Heart left ventricle (tissue), 16 donors: ENCODE results near the gene GOLGA6L2. TPM values are rescaled to one million over a fixed set of nuclear protein-coding genes. Genes with fewer than 3 reads are reported as not detected.

Source experiments
- ATAC-seq, 4 donors: fragments of 200-7000 bp; cut with Tn5 transposase; one replicate each; pipeline ENCODE4 v1.9.1; 2020 to 2022; ENCODE audit warnings: moderate library complexity in 4 of 4, mild to moderate bottlenecking in 3 of 4, moderate number of reproducible peaks in 1 of 4
- DNase-seq, 5 donors: peaks; one replicate each; pipeline ENCODE4 v3.0.0-alpha.2; 2020
- H3K27ac ChIP-seq, 12 donors: fragments of 200-600 bp; sonication (generic) in 4 of 12; one replicate each; pipeline versions ENCODE4 v1.5.0 to v1.8.0; 2016 to 2022; ENCODE audit warnings: mild to moderate bottlenecking in 2 of 12
- H3K27me3 ChIP-seq, 9 donors: fragments of 200-600 bp; sonication (generic) in 2 of 9; one replicate each; pipeline versions ENCODE4 v1.5.1 to v1.8.0; 2016 to 2022; ENCODE audit warnings: mild to moderate bottlenecking in 3 of 9
- H3K36me3 ChIP-seq, 9 donors: fragments of 200-600 bp; sonication (generic) in 2 of 9; one replicate each; pipeline versions ENCODE4 v1.5.0 to v1.8.0; 2018 to 2022; ENCODE audit warnings: mild to moderate bottlenecking in 2 of 9
- H3K4me1 ChIP-seq, 12 donors: fragments of 200-600 bp; sonication (generic) in 4 of 12; one replicate each; pipeline versions ENCODE4 v1.5.0 to v1.8.0; 2016 to 2022; ENCODE audit warnings: mild to moderate bottlenecking in 3 of 12
- H3K4me3 ChIP-seq, 12 donors: fragments of 200-600 bp; sonication (generic) in 4 of 12; one replicate each; pipeline versions ENCODE4 v1.5.0 to v1.8.0; 2017 to 2022; ENCODE audit warnings: mild to moderate bottlenecking in 9 of 12, moderate library complexity in 4 of 12
- H3K9me3 ChIP-seq, 12 donors: fragments of 200-600 bp; sonication (generic) in 4 of 12; one replicate each; pipeline versions ENCODE4 v1.5.0 to v1.8.0; 2016 to 2022; ENCODE audit warnings: mild to moderate bottlenecking in 1 of 12
- POLR2A ChIP-seq, 2 donors: fragments of 450-650 bp; IDR thresholded peaks; one replicate each; pipeline ENCODE4 v1.6.1; 2017; ENCODE audit warnings: antibody characterized with exemption in 2 of 2, mild to moderate bottlenecking in 2 of 2, moderate library complexity in 2 of 2
- WGBS, 4 donors: extraction: QIAGEN DNeasy Blood & Tissue Kit in 2 of 4; methylation state at CpG; one replicate each; pipeline versions ENCODE4 v1.1.5 to v1.1.7; 2013 to 2018; 5-methylcytosine and 5-hydroxymethylcytosine counted together
- intact Hi-C, 10 donors: fragments of 100-400 bp; cut with DNase I; formaldehyde crosslinking; loops; one replicate each; pipeline versions ENCODE4 v1.11.1 to v1.14.2; 2022
- polyA plus RNA-seq, 2 donors: library from polyadenylated mRNA; stranded (reverse); fragments of 200-250 nt; gene quantifications; one replicate each; pipeline ENCODE4 v1.2.3, GENCODE V29; 2013
- total RNA-seq, 9 donors: library from RNA; depleted of rRNA in 2 of 9; stranded (reverse); fragments of >200 nt in 2 of 9; fragmentation: NEBNext Ultra II Directional in 3 of 9; extraction: Animal tissue kit (Norgen Biotek cat#: 25700) in 3 of 9; gene quantifications; one replicate each; pipeline versions ENCODE4 v1.1.0 to v1.2.4, GENCODE V29; 2016 to 2023
- TF ChIP-seq, protein P1 (sequence below), 12 donors: fragments of 200-600 bp; sonication (generic) in 4 of 12; IDR thresholded peaks; one replicate each; pipeline versions ENCODE4 v1.5.0 to v1.8.0; 2018 to 2022; ENCODE audit warnings: antibody characterized with exemption in 12 of 12, mild to moderate bottlenecking in 5 of 12
- donor health status: ischemic (EF 13 %, LVEDD 7.1; RV severe dilation, severe dysfunction).
- donor health status: healthy with polysubstance abuse.
- donor health status: DM: no; HTN: yes; CAD: no.
- donor health status: DM: no; HTN: no; CAD: no.
- donor health status: ischemic (EF 25% LVEDD 6.9; RV normal size, moderate dysfunction).
- donor health status: ischemic (EF 25% LVEDD 5.7; RV mildly dilated, moderate dysfunction).
- donor health status: healthy.
- donor health status: DM: yes; HTN: yes; CAD: no.
- donor health status: ischemic (EF 35%, LVEDD 5.7; RV mildly dilated, moderate dysfunction).
- donor health status: nonischemic (EF 11% LVEDD 7.7; RV severe dilation, severe dysfunction).
- donor health status: DM: yes; HTN: yes; CAD: no.
- donor health status: PGD.
- donor health status: ischemic (EF 29% LVEDD 5.4; RV normal size, mild dysfunction).
- donor health status: nonischemic (EF 23%, LVEDD 6.1; RV moderate dilation, normal function).

Gene GOLGA6L2
- total and polyA plus RNA-seq, 11 donors = not detected

DNA sequence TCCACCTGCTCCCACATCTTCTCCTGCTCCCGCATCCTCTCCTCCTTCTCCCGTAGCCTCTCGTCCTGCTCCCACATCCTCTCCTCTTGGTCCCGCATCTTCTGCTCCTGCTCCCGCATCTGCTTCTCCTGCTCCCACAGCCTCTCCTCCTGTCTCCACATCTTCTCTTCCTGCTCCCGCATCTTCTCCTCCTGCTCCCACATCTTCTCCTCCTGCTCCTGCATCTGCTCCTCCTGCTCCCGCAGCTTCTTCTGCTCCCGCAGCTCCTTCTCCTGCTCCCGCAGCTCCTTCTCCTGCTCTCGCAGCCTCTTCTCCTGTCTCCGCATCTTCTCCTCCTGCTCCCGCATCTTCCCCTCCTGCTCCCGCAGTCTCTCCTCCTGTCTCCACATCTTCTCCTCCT, 5.8 kb downstream of the GOLGA6L2 start:
- 84 to 90% (median 86%) methylated on average over 13 of the region's 13 CpGs for WGBS, 4 donors
- Histone ChIP-seq H3K36me3 (no peaks in the 10 kb centered on the region), H3K27ac (no peak overlapping the region), H3K4me3 (no peak overlapping the region), H3K27me3 (no peaks in the 10 kb centered on the region), H3K4me1 (no peaks in the 10 kb centered on the region), H3K9me3 (no peaks in the 10 kb centered on the region)
- no peak for DNase-seq
- intact Hi-C loops = no loop called here
- TF ChIP-seq POLR2A (IDR thresholded peaks at IDR 0.05) = no peak
- ATAC-seq = no peak

DNA sequence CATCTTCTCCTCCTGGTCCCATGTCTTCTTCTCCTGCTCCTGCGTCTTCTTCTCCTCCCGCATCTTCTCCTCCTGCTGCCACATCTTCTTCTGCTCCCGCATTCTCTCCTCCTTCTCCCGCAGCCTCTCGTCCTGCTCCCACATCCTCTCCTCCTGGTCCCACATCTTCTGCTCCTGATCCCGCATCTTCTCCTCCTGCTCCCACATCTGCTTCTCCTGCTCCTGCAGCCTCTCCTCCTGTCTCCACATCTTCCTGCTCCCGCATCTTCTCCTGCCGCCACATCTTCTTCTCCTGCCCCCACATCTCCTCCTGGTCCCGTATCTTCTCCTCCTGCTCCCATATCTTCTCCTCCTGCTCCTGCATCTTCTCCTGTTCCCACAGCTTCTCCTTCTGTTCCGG, 6.4 kb downstream of the GOLGA6L2 start:
- DNase-seq (no peak), ATAC-seq (no peak)
- Histone ChIP-seq H3K27me3 (no peaks in the 10 kb centered on the region), H3K9me3 (no peaks in the 10 kb centered on the region), H3K27ac (no peak overlapping the region), H3K4me1 (no peaks in the 10 kb centered on the region), H3K4me3 (no peak overlapping the region), H3K36me3 (no peaks in the 10 kb centered on the region)
- TF ChIP-seq POLR2A (IDR thresholded peaks at IDR 0.05) = no peak
- TF ChIP-seq, protein P1, sequence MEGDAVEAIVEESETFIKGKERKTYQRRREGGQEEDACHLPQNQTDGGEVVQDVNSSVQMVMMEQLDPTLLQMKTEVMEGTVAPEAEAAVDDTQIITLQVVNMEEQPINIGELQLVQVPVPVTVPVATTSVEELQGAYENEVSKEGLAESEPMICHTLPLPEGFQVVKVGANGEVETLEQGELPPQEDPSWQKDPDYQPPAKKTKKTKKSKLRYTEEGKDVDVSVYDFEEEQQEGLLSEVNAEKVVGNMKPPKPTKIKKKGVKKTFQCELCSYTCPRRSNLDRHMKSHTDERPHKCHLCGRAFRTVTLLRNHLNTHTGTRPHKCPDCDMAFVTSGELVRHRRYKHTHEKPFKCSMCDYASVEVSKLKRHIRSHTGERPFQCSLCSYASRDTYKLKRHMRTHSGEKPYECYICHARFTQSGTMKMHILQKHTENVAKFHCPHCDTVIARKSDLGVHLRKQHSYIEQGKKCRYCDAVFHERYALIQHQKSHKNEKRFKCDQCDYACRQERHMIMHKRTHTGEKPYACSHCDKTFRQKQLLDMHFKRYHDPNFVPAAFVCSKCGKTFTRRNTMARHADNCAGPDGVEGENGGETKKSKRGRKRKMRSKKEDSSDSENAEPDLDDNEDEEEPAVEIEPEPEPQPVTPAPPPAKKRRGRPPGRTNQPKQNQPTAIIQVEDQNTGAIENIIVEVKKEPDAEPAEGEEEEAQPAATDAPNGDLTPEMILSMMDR (IDR thresholded peaks at IDR 0.05) = no peak
- 88 to 92% (median 90%) methylated on average over 10 of the region's 10 CpGs for WGBS, 4 donors
- intact Hi-C loops = no loop called here

DNA sequence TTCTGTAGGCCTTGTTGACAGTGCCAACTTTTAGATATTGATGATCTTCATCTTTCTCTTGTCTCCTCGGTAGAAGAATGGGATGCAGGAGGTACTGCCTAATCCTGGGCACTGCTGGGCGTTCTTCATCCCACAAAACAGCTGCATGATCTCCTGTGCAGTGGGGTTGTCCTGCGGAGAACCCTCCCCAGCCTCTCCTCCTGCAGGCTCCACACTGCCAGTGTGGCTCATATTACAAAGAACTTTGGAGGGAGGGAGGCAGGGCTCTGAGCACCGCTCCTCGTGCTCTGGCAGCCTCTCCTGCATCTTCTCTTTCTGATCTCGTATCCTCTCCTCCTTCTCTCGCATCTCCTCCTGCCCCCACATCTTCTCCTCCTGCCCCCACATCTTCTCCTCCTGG, 7.5 kb downstream of the GOLGA6L2 start:
- no peaks in the 10 kb centered on the region for H3K27me3 ChIP-seq
- H3K4me3 ChIP-seq = no peak overlapping the region
- intact Hi-C loops = no loop called here
- H3K36me3 ChIP-seq = no peaks in the 10 kb centered on the region
- no peaks in the 10 kb centered on the region for H3K9me3 ChIP-seq
- ATAC-seq (no peak), DNase-seq (no peak)
- H3K4me1 ChIP-seq = no peaks in the 10 kb centered on the region
- 64 to 73% (median 64%) methylated on average over 7 of the region's 7 CpGs for WGBS, 4 donors
- TF ChIP-seq POLR2A (IDR thresholded peaks at IDR 0.05) = no peak
- H3K27ac ChIP-seq = no peak overlapping the region

DNA sequence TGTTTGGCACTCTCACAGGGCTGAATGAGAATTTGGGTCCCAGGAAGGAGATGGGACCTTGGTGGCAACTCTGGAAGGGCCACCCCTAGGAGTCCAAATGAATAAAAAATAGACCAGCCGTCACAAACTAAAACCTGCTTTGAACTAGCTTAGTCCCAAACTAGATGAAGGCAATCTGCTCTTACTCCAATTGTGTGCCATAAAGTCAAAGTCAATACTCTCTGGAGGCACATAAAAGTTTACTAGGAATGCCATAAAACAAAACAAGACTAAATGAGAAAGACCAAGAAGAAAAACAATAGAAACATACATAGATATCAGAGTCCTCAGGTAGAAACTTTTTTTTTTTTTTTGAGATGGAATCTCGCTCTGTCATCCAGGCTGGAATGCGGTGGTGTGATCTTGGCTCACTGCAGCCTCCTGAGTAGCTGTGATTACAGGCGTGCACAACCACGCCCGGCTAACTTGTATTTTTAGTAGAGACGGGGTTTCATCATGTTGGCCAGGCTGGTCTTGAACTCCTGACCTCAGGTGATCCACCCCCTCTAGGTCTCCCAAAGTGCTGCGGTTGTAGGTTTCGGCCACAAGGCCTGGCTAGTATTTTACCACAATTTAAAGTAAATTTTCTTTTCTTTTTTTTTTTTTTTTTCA, 8.1 kb downstream of the GOLGA6L2 start:
- Histone ChIP-seq H3K4me1 (no peaks in the 10 kb centered on the region), H3K27me3 (no peaks in the 10 kb centered on the region), H3K9me3 (no peaks in the 10 kb centered on the region), H3K36me3 (no peaks in the 10 kb centered on the region), H3K4me3 (no peak overlapping the region), H3K27ac (no peak overlapping the region)
- intact Hi-C loops = no loop called here
- TF ChIP-seq POLR2A (IDR thresholded peaks at IDR 0.05) = no peak
- TF ChIP-seq, protein P1 (IDR thresholded peaks at IDR 0.05) = no peak
- no peak for DNase-seq
- 72 to 80% (median 76%) methylated on average over 9 of the region's 9 CpGs for WGBS, 4 donors
- no peak for ATAC-seq

DNA sequence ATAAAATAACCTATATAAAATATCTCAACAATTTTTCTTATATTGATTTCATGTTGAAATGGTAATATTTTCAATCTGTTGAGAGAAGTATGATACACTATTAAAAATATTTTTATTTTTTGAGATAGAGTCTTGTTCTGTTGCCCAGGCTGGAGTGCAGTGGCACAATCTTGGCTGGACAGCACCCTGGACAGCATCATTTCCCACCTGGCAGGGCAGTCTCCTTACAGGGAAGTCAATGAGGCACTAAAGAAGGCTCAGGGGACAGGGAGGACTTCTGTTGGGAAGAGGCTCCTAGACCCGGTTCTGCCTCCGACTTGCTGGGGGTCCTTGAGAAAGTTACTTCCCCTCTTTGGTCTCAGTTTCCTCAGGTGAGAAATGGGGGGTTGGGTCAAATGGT, 9.4 kb downstream of the GOLGA6L2 start:
- Histone ChIP-seq H3K4me3 (no peak overlapping the region), H3K27me3 (no peaks in the 10 kb centered on the region), H3K36me3 (no peaks in the 10 kb centered on the region), H3K27ac (no peak overlapping the region), H3K4me1 (no peaks in the 10 kb centered on the region), H3K9me3 (no peaks in the 10 kb centered on the region)
- ATAC-seq (peak in 3 of 4 donors; percentile 48 to 58 (median 56)), DNase-seq (no peak)
- intact Hi-C loops = no loop called here
- no peak for TF ChIP-seq POLR2A (IDR thresholded peaks at IDR 0.05)
- TF ChIP-seq, protein P1 (IDR thresholded peaks at IDR 0.05) = no peak
- WGBS, 4 donors = 72 to 89% (median 82%) methylated on average over 2 of the region's 2 CpGs
